Osteoblast (primary cell): ENCODE results near the gene SAPCD1. TPM values are rescaled to one million over a fixed set of nuclear protein-coding genes. Genes with fewer than 3 reads are reported as not detected.

ENCODE experiments used
- DNase-seq: peaks from one replicate; pipeline ENCODE4 v3.0.0; 2011; ENCODE audit warnings: low spot score, mixed read lengths; ENCODE audit not compliant: insufficient read length; ENCODE audit errors: missing footprints
- H2AFZ ChIP-seq: 2 replicates; pipeline ENCODE4 v1.6.0; 2011; ENCODE audit warnings: mild to moderate bottlenecking, low read length
- H3K27ac ChIP-seq: 2 replicates; pipeline ENCODE4 v1.5.1; 2011; ENCODE audit warnings: mild to moderate bottlenecking, low read depth, low read length, moderate library complexity
- H3K27me3 ChIP-seq: 2 replicates; pipeline ENCODE4 v1.6.0; 2012; ENCODE audit warnings: mild to moderate bottlenecking, control low read depth, inconsistent platforms, low read length, moderate library complexity; ENCODE audit not compliant: insufficient read depth
- H3K36me3 ChIP-seq: 2 replicates; pipeline ENCODE4 v1.5.1; 2011; ENCODE audit warnings: mild to moderate bottlenecking, low read length, control low read depth, moderate library complexity; ENCODE audit not compliant: insufficient read depth
- H3K4me1 ChIP-seq: 2 replicates; pipeline ENCODE4 v1.5.1; 2011; ENCODE audit warnings: mild to moderate bottlenecking, low read length, control low read depth, moderate library complexity; ENCODE audit not compliant: insufficient read depth
- H3K4me2 ChIP-seq: 2 replicates; pipeline ENCODE4 v1.6.0; 2011; ENCODE audit warnings: mild to moderate bottlenecking, low read length; ENCODE audit not compliant: insufficient read depth
- H3K4me3 ChIP-seq: fragments of 200-600 bp; sonication (generic); 3 replicates; pipeline ENCODE4 v1.5.1; 2012; ENCODE audit warnings: mild to moderate bottlenecking, low read length, inconsistent platforms; ENCODE audit not compliant: insufficient read depth
- H3K79me2 ChIP-seq: 2 replicates; pipeline ENCODE4 v1.6.0; 2012; ENCODE audit warnings: mild to moderate bottlenecking, low read length, control low read depth, inconsistent platforms; ENCODE audit not compliant: insufficient read depth
- H3K9me3 ChIP-seq: 2 replicates; pipeline ENCODE4 v1.5.1; 2011; ENCODE audit warnings: low read depth, low read length, control low read depth
- H4K20me1 ChIP-seq: 2 replicates; pipeline ENCODE4 v1.6.0; 2012; ENCODE audit warnings: mild to moderate bottlenecking, low read length, control low read depth; ENCODE audit not compliant: insufficient read depth
- CTCF ChIP-seq: IDR thresholded peaks from 2 replicates; pipeline ENCODE4 v1.5.1; 2011; ENCODE audit warnings: mild to moderate bottlenecking, low read depth, low read length, moderate library complexity; ENCODE audit errors: extremely low read depth
- total RNA-seq: library from RNA; depleted of rRNA; stranded (reverse); fragments of >200 nt; gene quantifications from 2 replicates; pipeline ENCODE4 v1.2.3, GENCODE V29; 2012

Gene SAPCD1
- total RNA-seq, 1 donor, result 1.4 TPM

GRCh38 chr6:31739639-31740396 lies 22.6 kb upstream of the SAPCD1 start, which contains the start of gene MSH5:
Gene MSH5, plus strand, starts transcription at chr6:31740005. Its CDS starts 462 bp downstream, at chr6:31740467.
- H3K79me2 ChIP-seq, result peaks cover 32% of the 10 kb centered on the region
- peaks cover 33% of the 10 kb centered on the region for H3K4me1 ChIP-seq
- peaks cover 1% of the 10 kb centered on the region for H4K20me1 ChIP-seq
- H3K4me3 ChIP-seq, result peak within 1 kb of the TSS; percentile 90
- H3K4me2 ChIP-seq, result peak within 1 kb of the TSS; percentile 87
- peak; percentile 98 for DNase-seq
- peak within 1 kb of the TSS; percentile 79 for H3K27ac ChIP-seq
- peak within 1 kb of the TSS; percentile 94 for H2AFZ ChIP-seq
- H3K36me3 ChIP-seq, result peaks cover 14% of the 10 kb centered on the region
- H3K9me3 ChIP-seq, result no peaks in the 10 kb centered on the region
- no peak for TF ChIP-seq CTCF
- H3K27me3 ChIP-seq, result no peaks in the 10 kb centered on the region

GRCh38 chr6:31740397-31741223 lies 21.8 kb upstream of the SAPCD1 start:
- Histone ChIP-seq H4K20me1 (no peaks in the 10 kb centered on the region), H3K4me3 (peak overlapping the region; percentile 90), H3K9me3 (no peaks in the 10 kb centered on the region), H3K27me3 (no peaks in the 10 kb centered on the region), H3K36me3 (peaks cover 14% of the 10 kb centered on the region), H3K79me2 (peaks cover 24% of the 10 kb centered on the region), H2AFZ (peak overlapping the region; percentile 94), H3K4me1 (peaks cover 33% of the 10 kb centered on the region), H3K4me2 (peak overlapping the region; percentile 87), H3K27ac (peak overlapping the region; percentile 66)
- peak; percentile 86 for DNase-seq
- no peak for TF ChIP-seq CTCF

GRCh38 chr6:31741815-31742214 lies 20.6 kb upstream of the SAPCD1 start:
- Histone ChIP-seq H3K4me3 (no peak overlapping the region), H3K36me3 (peaks cover 14% of the 10 kb centered on the region), H3K27me3 (no peaks in the 10 kb centered on the region), H3K9me3 (no peaks in the 10 kb centered on the region), H3K79me2 (peaks cover 12% of the 10 kb centered on the region), H2AFZ (no peak overlapping the region), H3K27ac (no peak overlapping the region), H3K4me2 (no peak overlapping the region), H4K20me1 (no peaks in the 10 kb centered on the region), H3K4me1 (peaks cover 29% of the 10 kb centered on the region)
- peak; percentile 1 for DNase-seq
- no peak for TF ChIP-seq CTCF

- no peak overlapping the region for H3K27ac ChIP-seq
- H3K27me3 ChIP-seq, result no peaks in the 10 kb centered on the region
- no peaks in the 10 kb centered on the region for H4K20me1 ChIP-seq
- no peaks in the 10 kb centered on the region for H3K9me3 ChIP-seq
- H3K4me3 ChIP-seq, result no peak overlapping the region
- peaks cover 20% of the 10 kb centered on the region for H3K36me3 ChIP-seq
- DNase-seq, result peak; percentile 21
- H3K4me2 ChIP-seq, result no peak overlapping the region
- peaks cover 24% of the 10 kb centered on the region for H3K4me1 ChIP-seq
- no peak overlapping the region for H2AFZ ChIP-seq
- no peak for TF ChIP-seq CTCF
- peaks cover 10% of the 10 kb centered on the region for H3K79me2 ChIP-seq
Observed at GRCh38 chr6:31742894-31743293, 19.6 kb upstream of the SAPCD1 start.
